ENCODE results near the gene CCDC149.

- TF ChIP-seq POLR2A (IDR thresholded peaks at IDR 0.05; ENCODE audit: low read length) (no peak), GATA1 (IDR thresholded peaks at IDR 0.05; ENCODE audit: low read depth, low read length) (no peak)
These were observed 70.5 kb downstream of the CCDC149 start for GRCh38 chr4:24842356-24842755.
